ENCODE data around the gene SIRT1. TPM values are rescaled to one million over a fixed set of nuclear protein-coding genes. Genes with fewer than 3 reads are reported as not detected.
A peak's percentile ranks its signal among the peaks of the same experiment; 100 is the strongest.
"Not testable (repeated sequence)": the region's sequence is repeated elsewhere in the genome, so short reads cannot be mapped to it uniquely, and the experiment has no call there.

SIRT1 gene
- total RNA-seq: 10 to 100 TPM; 18.7 to 21.5 (median 19.9) TPM

GRCh38 chr10:67884313-67884841 lies at the start of gene SIRT1:
Gene SIRT1, plus strand, starts transcription at chr10:67884656. Its CDS starts 66 bp downstream, at chr10:67884722.
- Histone ChIP-seq H3K9me3 (no peaks in the 10 kb centered on the region), H3K27me3 (no peaks in the 10 kb centered on the region), H3K36me3 (peaks cover 0 to 28% of the 10 kb centered on the region in 2 donors), H3K4me3 (peak within 1 kb of the TSS; percentile 74 to 98 (median 85)), H3K4me1 (peaks cover 20 to 22% of the 10 kb centered on the region in 2 donors), H3K27ac (peak within 1 kb of the TSS; percentile 87 to 96 (median 94))
- ATAC-seq: peak; percentile 86 to 88
- in situ Hi-C loops (cut with MboI; ENCODE audit: low sequenced_read_pairs in 4 of 4) (loop anchor here in 2 of 4 donors (10.0 to 25.0 kb wide), 3 partner anchors 178 to 453 kb away; partner anchors contain the start of genes HERC4 (in 1 of the 2), HNRNPH3 (in 1 of the 2) and PBLD (in 1 of the 2)), intact Hi-C loops (cut with DNase I; ENCODE audit: low total_unique reads) (loop anchor here (1.0 to 10.0 kb wide), 6 partner anchors 28 to 447 kb away; partner anchors contain the start of gene HERC4)
- peak; percentile 97 for DNase-seq
- peak; percentile 98 for TF ChIP-seq POLR2A (IDR thresholded peaks at IDR 0.05)
- TF ChIP-seq CTCF (IDR thresholded peaks at IDR 0.05 in 4 of 5, conservative IDR thresholded peaks at IDR 0.05 in 1 of 5): peak in 1 of 5 experiments; percentile 27

GRCh38 chr10:67835541-67836394 lies 48.7 kb upstream of the SIRT1 start:
- H3K9me3 ChIP-seq; ATAC-seq; H3K36me3 ChIP-seq; H3K4me3 ChIP-seq; H3K27me3 ChIP-seq; in situ Hi-C loops (cut with MboI; ENCODE audit: low sequenced_read_pairs in 4 of 4); H3K4me1 ChIP-seq; DNase-seq; intact Hi-C loops (cut with DNase I; ENCODE audit: low total_unique reads): not testable (repeated sequence)
- H3K27ac ChIP-seq: peak overlapping the region in 2 of 4 donors; percentile 42 to 68

GRCh38 chr10:67836488-67836887 lies 48.0 kb upstream of the SIRT1 start:
- intact Hi-C loops (cut with DNase I; ENCODE audit: low total_unique reads): no loop called here
- peak overlapping the region in 1 of 4 donors; percentile 55 for H3K4me3 ChIP-seq
- DNase-seq (no peak), ATAC-seq (no peak)
- no peaks in the 10 kb centered on the region for H3K36me3 ChIP-seq
- in situ Hi-C loops (cut with MboI; ENCODE audit: low sequenced_read_pairs in 4 of 4): no loop called here
- H3K27me3 ChIP-seq: no peaks in the 10 kb centered on the region
- TF ChIP-seq CTCF (IDR thresholded peaks at IDR 0.05 in 4 of 5, conservative IDR thresholded peaks at IDR 0.05 in 1 of 5) (no peak), POLR2A (IDR thresholded peaks at IDR 0.05) (no peak)
- peaks cover 3 to 9% of the 10 kb centered on the region in 2 donors for H3K4me1 ChIP-seq
- no peaks in the 10 kb centered on the region for H3K9me3 ChIP-seq
- H3K27ac ChIP-seq: peak overlapping the region in 2 of 4 donors; percentile 42 to 68

GRCh38 chr10:67836972-67837371 lies 47.5 kb upstream of the SIRT1 start:
- DNase-seq (no peak), ATAC-seq (no peak)
- TF ChIP-seq CTCF (IDR thresholded peaks at IDR 0.05 in 4 of 5, conservative IDR thresholded peaks at IDR 0.05 in 1 of 5) (no peak), POLR2A (IDR thresholded peaks at IDR 0.05) (no peak)
- H3K4me3 ChIP-seq: peak overlapping the region; percentile 45 to 55 (median 52)
- intact Hi-C loops (cut with DNase I; ENCODE audit: low total_unique reads) (no loop called here), in situ Hi-C loops (cut with MboI; ENCODE audit: low sequenced_read_pairs in 4 of 4) (no loop called here)
- H3K9me3 ChIP-seq: no peaks in the 10 kb centered on the region
- peaks cover 3 to 9% of the 10 kb centered on the region in 2 donors for H3K4me1 ChIP-seq
- peak overlapping the region in 2 of 4 donors; percentile 68 to 74 for H3K27ac ChIP-seq
- no peaks in the 10 kb centered on the region for H3K27me3 ChIP-seq
- no peaks in the 10 kb centered on the region for H3K36me3 ChIP-seq

All from gastrocnemius medialis (tissue), 4 donors.